A673 (cell line): ENCODE data around the gene ABCG8. TPM values are rescaled to one million over a fixed set of nuclear protein-coding genes. Genes with fewer than 3 reads are reported as not detected.

Experiments used
- BruUV-seq: library from RNA; stranded (reverse); fragments of 400-500 nt; replicated peaks from 2 replicates; lab custom pipeline; 2021; lab: Mats Ljungman, UMichigan
- CTCF ChIA-PET: fragments of 300-600 bp; sonication (Branson Sonifier 250); formaldehyde crosslinking; loops from one replicate; lab custom pipeline; 2022; ENCODE audit warnings: antibody characterized with exemption; lab: Charles Lee
- POLR2A ChIA-PET: fragments of 300-600 bp; sonication (Branson Sonifier 250); formaldehyde crosslinking; loops from one replicate; lab custom pipeline; 2022; ENCODE audit warnings: antibody characterized with exemption; ENCODE audit not compliant: low non-redundant PET; lab: Charles Lee
- DNase-seq: peaks from one replicate; pipeline ENCODE4 v3.0.0-alpha.2; 2015; ENCODE audit warnings: low spot score
- H3K27ac ChIP-seq: fragments of 200-600 bp; sonication (generic); 2 replicates; pipeline ENCODE4 v1.5.1; 2016; ENCODE audit warnings: mixed run types, low read depth, mild to moderate bottlenecking, mixed read lengths, antibody characterized with exemption, low read length; ENCODE audit not compliant: poor library complexity, severe bottlenecking
- H3K27me3 ChIP-seq: fragments of 200-600 bp; sonication (generic); replicated peaks from 2 replicates; pipeline ENCODE4 v1.6.1; 2017; ENCODE audit warnings: mixed run types, low read depth, mild to moderate bottlenecking, mixed read lengths, antibody characterized with exemption, low read length; ENCODE audit not compliant: insufficient read depth, poor library complexity
- H3K36me3 ChIP-seq: fragments of 200-600 bp; sonication (generic); 2 replicates; pipeline ENCODE4 v1.6.1; 2016; ENCODE audit warnings: mixed run types, mild to moderate bottlenecking, mixed read lengths, antibody characterized with exemption, low read length; ENCODE audit not compliant: insufficient read depth, poor library complexity, severe bottlenecking
- H3K4me1 ChIP-seq: fragments of 200-600 bp; sonication (generic); 2 replicates; pipeline ENCODE4 v1.6.1; 2017; ENCODE audit warnings: mixed run types, mild to moderate bottlenecking, mixed read lengths, antibody characterized with exemption, low read length; ENCODE audit not compliant: insufficient read depth, poor library complexity, severe bottlenecking
- H3K4me3 ChIP-seq: fragments of 200-600 bp; sonication (generic); 2 replicates; pipeline ENCODE4 v1.5.1; 2016; ENCODE audit warnings: low read depth, mixed run types, mild to moderate bottlenecking, mixed read lengths, low read length; ENCODE audit not compliant: poor library complexity, severe bottlenecking
- H3K9me3 ChIP-seq: fragments of 200-600 bp; sonication (generic); 2 replicates; pipeline ENCODE4 v1.6.1; 2016; ENCODE audit warnings: mixed run types, low read depth, mild to moderate bottlenecking, mixed read lengths, antibody characterized with exemption, low read length; ENCODE audit not compliant: poor library complexity, severe bottlenecking
- CTCF ChIP-seq: fragments of 300-800, 200-600 bp; sonication (generic); conservative IDR thresholded peaks from 2 replicates; pipeline ENCODE4 v1.5.1; 2017; ENCODE audit warnings: low read depth, mild to moderate bottlenecking, antibody characterized with exemption, low read length, moderate library complexity, mixed read lengths
- EZH2 ChIP-seq: fragments of 200-600 bp; sonication (generic); IDR thresholded peaks from 2 replicates; pipeline ENCODE4 v1.6.1; 2017; ENCODE audit warnings: borderline replicate concordance, low read depth, mild to moderate bottlenecking, mixed read lengths, antibody characterized with exemption, low read length; ENCODE audit not compliant: poor library complexity, severe bottlenecking
- intact Hi-C: fragments of 100-400 bp; cut with micrococcal nuclease; formaldehyde crosslinking; loops from one replicate; pipeline ENCODE4 v1.10.0; 2022; ENCODE audit not compliant: unreplicated experiment
- total RNA-seq: library from RNA; stranded (reverse); gene quantifications from 2 replicates; pipeline ENCODE4 v1.2.3, GENCODE V29; 2021

The ABCG8 gene
- total RNA-seq, 1 experiment from 2014 or later = not detected

GRCh38 chr2:43925431-43925830 is 86.7 kb downstream of the ABCG8 start:
- CTCF ChIA-PET = no interaction called here
- H3K4me1 ChIP-seq = no peaks in the 10 kb centered on the region
- H3K27me3 ChIP-seq = no peaks in the 10 kb centered on the region
- intact Hi-C loops = no loop called here
- no peak for TF ChIP-seq EZH2
- no peak for TF ChIP-seq CTCF
- peaks cover 52% of the 10 kb centered on the region for H3K36me3 ChIP-seq
- no peak overlapping the region for H3K4me3 ChIP-seq
- BruUV-seq = no TSS peak
- no peak overlapping the region for H3K27ac ChIP-seq
- DNase-seq = no peak
- no peaks in the 10 kb centered on the region for H3K9me3 ChIP-seq
- POLR2A ChIA-PET = no interaction called here

- Histone ChIP-seq H3K9me3 (no peaks in the 10 kb centered on the region), H3K4me3 (no peak overlapping the region), H3K27me3 (no peaks in the 10 kb centered on the region), H3K27ac (no peak overlapping the region), H3K4me1 (no peaks in the 10 kb centered on the region), H3K36me3 (peaks cover 56% of the 10 kb centered on the region)
- CTCF ChIA-PET = no interaction called here
- intact Hi-C loops = no loop called here
- POLR2A ChIA-PET = no interaction called here
- TF ChIP-seq EZH2 = no peak
- no peak for TF ChIP-seq CTCF
- no peak for DNase-seq
- BruUV-seq = no TSS peak
Measured at GRCh38 chr2:43927442-43927841, 88.7 kb downstream of the ABCG8 start.

- Histone ChIP-seq H3K4me1 (peaks cover 11% of the 10 kb centered on the region), H3K36me3 (peaks cover 50% of the 10 kb centered on the region), H3K27ac (no peak overlapping the region), H3K9me3 (no peaks in the 10 kb centered on the region), H3K27me3 (no peaks in the 10 kb centered on the region), H3K4me3 (no peak overlapping the region)
- ChIA-PET CTCF (no interaction called here), POLR2A (no interaction called here)
- DNase-seq = no peak
- intact Hi-C loops = no loop called here
- TF ChIP-seq CTCF = no peak
- no peak for TF ChIP-seq EZH2
- no TSS peak for BruUV-seq
Measured at GRCh38 chr2:43931293-43931692, 92.5 kb downstream of the ABCG8 start.

Other genes with a start within 250 kb of the ABCG8 start
- 35.1 and 39.7 TPM in 2 replicates for gene THADA, start 242.9 kb upstream of the ABCG8 start, total RNA-seq
- 2.2 and 4.7 TPM in 2 replicates for gene PLEKHH2, start 201.7 kb upstream of the ABCG8 start, total RNA-seq
- 0.26 and 0.41 TPM in 2 replicates for gene C1GALT1C1L, start 162.5 kb upstream of the ABCG8 start, total RNA-seq
- gene DYNC2LI1, start 64.9 kb upstream of the ABCG8 start, total RNA-seq = 14.8 and 21.3 TPM in 2 replicates
- gene ABCG5, start 132 bp upstream of the ABCG8 start, total RNA-seq = not detected in 2 replicates
- 136 and 144 TPM in 2 replicates for gene LRPPRC, start 157.0 kb downstream of the ABCG8 start, total RNA-seq